GM21619 (cell line): Measurements from ENCODE around the gene SF3B3.
"Not testable (repeated sequence)": the region's sequence is repeated elsewhere in the genome, so short reads cannot be mapped to it uniquely, and the experiment has no call there.

Source experiments
- ATAC-seq: cut with Tn5 transposase; IDR thresholded peaks from one replicate; pipeline ENCODE4 v1.9.1; 2021; ENCODE audit not compliant: unreplicated experiment

SF3B3 gene

GRCh38 chr16:70588565-70588964 is 64.9 kb downstream of the SF3B3 start:
- ATAC-seq: no peak

GRCh38 chr16:70589416-70589815 is 65.8 kb downstream of the SF3B3 start:
- ATAC-seq: not testable (repeated sequence)

- ATAC-seq: no peak
Measured at GRCh38 chr16:70589998-70590471, 66.4 kb downstream of the SF3B3 start.

- ATAC-seq: no peak
Measured at GRCh38 chr16:70590722-70591415, 67.3 kb downstream of the SF3B3 start.

GRCh38 chr16:70591615-70592014 is 68.0 kb downstream of the SF3B3 start:
- ATAC-seq: no peak

GRCh38 chr16:70592106-70592571 is 68.5 kb downstream of the SF3B3 start:
- no peak for ATAC-seq

GRCh38 chr16:70593544-70593943 is 69.9 kb downstream of the SF3B3 start:
- ATAC-seq: no peak

- ATAC-seq: no peak
Measured at GRCh38 chr16:70594569-70594968, 71.0 kb downstream of the SF3B3 start.

GRCh38 chr16:70597135-70597835 is 73.7 kb downstream of the SF3B3 start:
- ATAC-seq: no peak

- no peak for ATAC-seq
Measured at GRCh38 chr16:70598937-70599503, 75.4 kb downstream of the SF3B3 start.

GRCh38 chr16:70600730-70601129 is 77.1 kb downstream of the SF3B3 start:
- ATAC-seq: no peak

- ATAC-seq: no peak
Measured at GRCh38 chr16:70601576-70602575, 78.3 kb downstream of the SF3B3 start.

- ATAC-seq: no peak
Measured at GRCh38 chr16:70602831-70603230, 79.2 kb downstream of the SF3B3 start.

- no peak for ATAC-seq
Measured at GRCh38 chr16:70604407-70605282, 81.0 kb downstream of the SF3B3 start.

- ATAC-seq: no peak
Measured at GRCh38 chr16:70605283-70605657, 81.7 kb downstream of the SF3B3 start.

GRCh38 chr16:70608521-70608920 is 84.9 kb downstream of the SF3B3 start:
- ATAC-seq: no peak

- ATAC-seq: no peak
Measured at GRCh38 chr16:70610273-70611223, 86.9 kb downstream of the SF3B3 start.

- ATAC-seq: no peak
Measured at GRCh38 chr16:70611224-70611598, 87.6 kb downstream of the SF3B3 start.

- no peak for ATAC-seq
Measured at GRCh38 chr16:70611785-70612303, 88.2 kb downstream of the SF3B3 start.
